Adipocyte (in vitro differentiated cells): ENCODE results near the gene CTCFL.
"Not testable (repeated sequence)": the region's sequence is repeated elsewhere in the genome, so short reads cannot be mapped to it uniquely, and the experiment has no call there.

ENCODE experiments used
- DNase-seq: peaks from one replicate; pipeline ENCODE4 v3.0.0-alpha.2; 2015; ENCODE audit warnings: low read depth
- H3K27me3 ChIP-seq: replicated peaks from 2 replicates; pipeline ENCODE4 v1.7.0; 2013; ENCODE audit warnings: mild to moderate bottlenecking, low read length, moderate library complexity; ENCODE audit not compliant: control insufficient read depth, insufficient read depth
- H3K36me3 ChIP-seq: 2 replicates; pipeline ENCODE4 v1.7.0; 2013; ENCODE audit warnings: low read length, mild to moderate bottlenecking, moderate library complexity; ENCODE audit not compliant: control insufficient read depth, insufficient read depth, severe bottlenecking
- H3K4me1 ChIP-seq: 2 replicates; pipeline ENCODE4 v1.7.0; 2013; ENCODE audit warnings: mild to moderate bottlenecking, low read length, moderate library complexity; ENCODE audit not compliant: control insufficient read depth, insufficient read depth
- H3K4me3 ChIP-seq: 2 replicates; pipeline ENCODE4 v1.7.0; 2013; ENCODE audit warnings: mild to moderate bottlenecking, low read length, moderate library complexity
- H3K9ac ChIP-seq: 2 replicates; pipeline ENCODE4 v1.7.0; 2013; ENCODE audit warnings: mild to moderate bottlenecking, low read length, moderate library complexity
- H3K9me3 ChIP-seq: 2 replicates; pipeline ENCODE4 v1.7.0; 2013; ENCODE audit warnings: mild to moderate bottlenecking, low read length, moderate library complexity; ENCODE audit not compliant: control insufficient read depth

CTCFL gene

DNA sequence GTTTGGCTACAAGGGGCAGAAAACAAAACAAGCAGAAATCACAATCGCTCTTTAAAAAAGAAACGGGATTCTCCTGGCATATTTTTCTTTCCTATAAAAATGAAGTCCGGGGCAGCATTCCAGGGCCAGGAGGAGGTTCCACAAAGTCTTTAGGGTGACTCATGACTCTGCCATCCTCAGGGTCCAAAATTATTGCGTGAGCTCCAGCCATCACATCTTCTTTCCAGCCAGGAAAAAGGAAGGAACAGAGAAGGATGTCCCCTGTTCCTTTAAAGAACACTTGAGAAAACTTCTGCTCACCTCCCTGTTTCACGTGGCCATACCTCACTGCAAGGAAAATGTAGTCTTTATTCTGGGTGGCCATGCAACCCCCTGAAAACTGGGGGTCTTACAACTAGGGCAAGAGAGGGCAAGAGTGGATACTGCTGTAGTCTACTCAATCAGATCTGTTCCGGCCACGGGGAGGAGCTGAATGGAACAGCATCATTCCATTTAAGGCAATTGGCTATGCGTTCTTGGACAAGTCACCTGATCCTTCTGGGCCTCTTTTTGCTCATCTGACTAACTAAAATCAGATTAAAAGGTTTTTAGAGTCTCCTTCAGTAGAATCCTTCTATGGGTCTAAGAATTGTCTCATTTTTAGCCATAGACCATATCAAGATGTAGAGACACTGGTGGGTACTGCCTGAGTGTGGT lies 49.4 kb downstream of the CTCFL start:
- no peak overlapping the region for H3K9ac ChIP-seq
- H3K4me3 ChIP-seq, result no peak overlapping the region
- H3K4me1 ChIP-seq, result peaks cover 7% of the 10 kb centered on the region
- H3K9me3 ChIP-seq, result peaks cover 8% of the 10 kb centered on the region
- H3K27me3 ChIP-seq, result peaks cover 74% of the 10 kb centered on the region
- no peaks in the 10 kb centered on the region for H3K36me3 ChIP-seq
- no peak for DNase-seq

DNA sequence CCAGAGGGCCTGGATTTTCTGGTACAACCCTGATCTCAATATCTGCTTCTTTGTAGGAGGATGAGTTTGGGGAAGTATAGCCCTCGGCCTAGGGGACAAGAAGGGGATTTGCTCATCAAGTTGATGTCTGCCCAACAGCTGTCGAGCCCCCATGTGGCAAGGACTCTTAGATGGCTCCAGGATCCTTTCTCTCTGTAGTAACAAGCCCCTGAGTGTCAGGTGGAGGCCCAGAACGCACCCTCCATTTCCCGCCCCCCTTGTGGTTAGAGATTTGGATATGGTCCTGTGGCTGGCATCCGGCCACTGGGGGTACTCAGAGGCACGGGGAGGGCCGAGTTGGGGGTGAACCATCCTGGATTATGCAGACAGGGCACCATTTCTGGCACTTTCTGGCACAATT lies 50.1 kb downstream of the CTCFL start:
- H3K36me3 ChIP-seq, result no peaks in the 10 kb centered on the region

GRCh38 chr20:57474205-57474604 lies 50.7 kb downstream of the CTCFL start:
- H3K27me3 ChIP-seq, result peaks cover 78% of the 10 kb centered on the region
- peaks cover 8% of the 10 kb centered on the region for H3K9me3 ChIP-seq
- H3K4me1 ChIP-seq, result peaks cover 10% of the 10 kb centered on the region
- H3K36me3 ChIP-seq, result no peaks in the 10 kb centered on the region
- no peak overlapping the region for H3K4me3 ChIP-seq
- DNase-seq, result no peak
- no peak overlapping the region for H3K9ac ChIP-seq

More for the DNA sequence above, 50.1 kb downstream of the CTCFL start:
- peaks cover 7% of the 10 kb centered on the region for H3K4me1 ChIP-seq
- peaks cover 8% of the 10 kb centered on the region for H3K9me3 ChIP-seq
- peaks cover 76% of the 10 kb centered on the region for H3K27me3 ChIP-seq
- DNase-seq, result no peak
- H3K4me3 ChIP-seq, result no peak overlapping the region
- no peak overlapping the region for H3K9ac ChIP-seq

GRCh38 chr20:57473246-57474048 lies 51.5 kb downstream of the CTCFL start:
- Histone ChIP-seq H3K36me3 (no peaks in the 10 kb centered on the region), H3K27me3 (peaks cover 78% of the 10 kb centered on the region), H3K9ac (no peak overlapping the region), H3K9me3 (peaks cover 8% of the 10 kb centered on the region), H3K4me3 (no peak overlapping the region), H3K4me1 (peaks cover 10% of the 10 kb centered on the region)
- no peak for DNase-seq

DNA sequence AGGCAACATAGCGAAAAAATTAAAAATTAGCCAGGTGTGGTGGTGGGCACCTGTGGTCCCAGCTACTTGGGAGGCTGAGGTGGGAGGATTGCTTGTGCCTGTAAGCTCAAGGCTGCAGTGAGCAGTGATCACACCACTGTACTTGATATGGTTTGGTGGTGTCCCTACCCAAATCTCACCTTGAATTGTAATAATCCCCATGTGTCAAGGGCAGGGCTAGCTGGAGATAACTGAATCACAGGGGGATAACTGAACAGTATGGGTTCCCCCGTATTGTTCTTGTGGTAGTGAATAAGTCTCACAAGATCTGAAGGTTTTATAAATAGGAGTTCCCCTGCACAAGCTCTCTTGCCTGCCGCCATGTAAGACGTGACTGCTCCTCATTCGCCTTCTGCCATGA lies 52.5 kb downstream of the CTCFL start:
- Histone ChIP-seq H3K4me1 (peaks cover 10% of the 10 kb centered on the region), H3K27me3 (peaks cover 74% of the 10 kb centered on the region)
- not testable (repeated sequence) for DNase-seq, H3K9ac ChIP-seq, H3K9me3 ChIP-seq, H3K36me3 ChIP-seq, H3K4me3 ChIP-seq

DNA sequence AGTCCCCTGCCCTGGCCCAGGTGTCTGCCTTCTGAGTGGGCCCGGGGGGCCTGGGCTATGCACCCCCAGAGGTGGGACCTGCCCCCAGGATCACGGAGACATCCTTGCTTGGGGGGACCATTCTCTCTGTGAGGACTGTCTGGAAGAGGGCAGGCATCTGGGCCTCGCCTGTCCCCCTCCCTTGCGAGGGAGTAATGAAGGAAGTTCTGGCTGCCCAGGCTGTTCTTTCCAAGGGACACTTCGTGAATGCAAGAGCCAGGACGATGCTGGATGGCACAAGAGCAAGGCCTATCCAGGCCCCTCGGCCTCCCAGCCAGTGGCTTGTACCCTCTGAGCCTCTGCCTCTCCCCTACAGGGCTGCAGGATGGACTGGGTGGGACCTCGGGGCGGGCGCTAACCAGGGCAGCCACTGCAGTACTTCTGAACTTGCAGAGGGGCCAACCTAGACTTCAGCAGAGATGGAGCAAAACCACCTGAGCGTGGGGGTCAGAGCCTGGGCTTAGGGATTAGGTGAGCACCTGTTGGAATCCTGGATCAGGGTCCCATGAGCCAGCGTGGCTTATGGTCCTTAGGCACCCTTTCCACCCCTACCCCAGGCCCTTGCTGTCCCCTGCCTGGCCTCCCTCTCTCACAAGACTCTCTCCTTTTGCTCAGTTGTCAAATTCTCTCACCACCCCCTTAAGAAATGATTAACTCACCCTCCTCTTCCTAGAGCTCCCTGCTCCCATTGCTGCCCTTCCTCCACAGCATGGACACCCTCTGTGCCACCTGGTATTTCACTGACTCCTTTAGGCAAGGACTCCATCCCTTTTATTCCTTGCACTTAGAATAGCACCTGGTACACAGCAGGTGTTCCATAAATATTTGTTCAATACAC lies 53.2 kb downstream of the CTCFL start:
- DNase-seq, result no peak
- H3K36me3 ChIP-seq, result no peaks in the 10 kb centered on the region
- H3K27me3 ChIP-seq, result peaks cover 77% of the 10 kb centered on the region
- no peak overlapping the region for H3K4me3 ChIP-seq
- peaks cover 10% of the 10 kb centered on the region for H3K4me1 ChIP-seq
- peaks cover 8% of the 10 kb centered on the region for H3K9me3 ChIP-seq
- H3K9ac ChIP-seq, result no peak overlapping the region

DNA sequence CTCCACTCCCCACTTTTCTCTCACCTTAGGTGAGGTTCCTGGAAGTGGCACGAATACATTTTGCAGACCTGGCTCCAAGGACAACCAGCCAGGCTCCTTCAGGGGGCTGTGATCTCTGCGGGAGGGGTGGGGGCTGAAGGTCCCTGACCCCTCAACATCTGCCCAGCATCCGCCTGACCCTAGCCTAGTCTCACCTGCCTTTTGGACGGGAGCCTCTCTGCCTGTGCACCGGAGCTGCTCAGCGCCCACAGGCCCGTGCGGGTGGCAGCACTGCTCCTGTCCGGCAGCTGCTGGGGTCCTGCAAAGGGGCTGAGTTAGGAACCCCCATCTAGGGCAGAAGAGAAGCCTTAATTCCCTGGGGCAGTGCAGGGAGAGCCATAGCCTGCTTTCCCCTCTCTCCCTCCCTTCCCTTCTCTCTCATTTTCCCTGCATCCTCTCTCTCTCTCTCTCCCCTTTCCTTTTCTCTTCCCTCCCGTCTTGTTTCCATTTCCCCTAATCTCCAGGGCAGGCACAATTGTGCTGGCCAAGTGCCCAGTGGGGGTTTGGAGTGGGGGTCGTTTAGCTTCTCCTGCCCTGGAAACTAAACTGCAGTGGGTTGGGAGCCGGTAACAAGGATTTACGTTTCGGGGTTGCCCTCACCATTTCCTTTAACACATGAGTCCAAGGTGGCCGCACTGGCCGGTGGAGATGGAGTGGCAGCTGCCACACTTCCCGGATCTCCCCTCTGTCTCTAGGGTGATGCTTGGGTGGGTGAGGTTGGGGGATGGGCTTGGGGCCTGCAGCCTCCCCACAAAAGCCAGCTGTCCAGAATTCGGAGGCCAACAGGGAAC lies 54.1 kb downstream of the CTCFL start:
- Histone ChIP-seq H3K27me3 (peaks cover 81% of the 10 kb centered on the region), H3K4me3 (no peak overlapping the region), H3K4me1 (peaks cover 10% of the 10 kb centered on the region), H3K9ac (no peak overlapping the region), H3K36me3 (no peaks in the 10 kb centered on the region), H3K9me3 (peaks cover 8% of the 10 kb centered on the region)
- no peak for DNase-seq

DNA sequence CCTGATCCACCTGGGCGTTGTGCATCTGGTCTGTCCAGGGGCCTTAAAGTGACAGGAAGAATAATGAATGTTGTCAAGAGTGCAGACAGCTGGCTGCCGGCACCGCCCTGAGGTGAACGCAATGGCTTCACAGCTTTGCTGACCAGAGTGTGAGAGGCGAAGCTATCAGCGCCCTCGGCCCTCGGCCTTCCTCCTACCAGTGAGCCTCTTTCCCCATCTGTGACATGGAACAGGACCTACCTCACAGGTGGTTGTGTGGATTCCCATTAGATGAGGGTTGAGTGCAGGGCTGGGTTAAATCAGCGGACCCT lies 54.8 kb downstream of the CTCFL start:
- H3K27me3 ChIP-seq, result peaks cover 80% of the 10 kb centered on the region
- H3K9me3 ChIP-seq, result peaks cover 2% of the 10 kb centered on the region
- H3K4me1 ChIP-seq, result peaks cover 10% of the 10 kb centered on the region
- H3K36me3 ChIP-seq, result no peaks in the 10 kb centered on the region
- H3K4me3 ChIP-seq, result no peak overlapping the region
- H3K9ac ChIP-seq, result no peak overlapping the region
- DNase-seq, result no peak

DNA sequence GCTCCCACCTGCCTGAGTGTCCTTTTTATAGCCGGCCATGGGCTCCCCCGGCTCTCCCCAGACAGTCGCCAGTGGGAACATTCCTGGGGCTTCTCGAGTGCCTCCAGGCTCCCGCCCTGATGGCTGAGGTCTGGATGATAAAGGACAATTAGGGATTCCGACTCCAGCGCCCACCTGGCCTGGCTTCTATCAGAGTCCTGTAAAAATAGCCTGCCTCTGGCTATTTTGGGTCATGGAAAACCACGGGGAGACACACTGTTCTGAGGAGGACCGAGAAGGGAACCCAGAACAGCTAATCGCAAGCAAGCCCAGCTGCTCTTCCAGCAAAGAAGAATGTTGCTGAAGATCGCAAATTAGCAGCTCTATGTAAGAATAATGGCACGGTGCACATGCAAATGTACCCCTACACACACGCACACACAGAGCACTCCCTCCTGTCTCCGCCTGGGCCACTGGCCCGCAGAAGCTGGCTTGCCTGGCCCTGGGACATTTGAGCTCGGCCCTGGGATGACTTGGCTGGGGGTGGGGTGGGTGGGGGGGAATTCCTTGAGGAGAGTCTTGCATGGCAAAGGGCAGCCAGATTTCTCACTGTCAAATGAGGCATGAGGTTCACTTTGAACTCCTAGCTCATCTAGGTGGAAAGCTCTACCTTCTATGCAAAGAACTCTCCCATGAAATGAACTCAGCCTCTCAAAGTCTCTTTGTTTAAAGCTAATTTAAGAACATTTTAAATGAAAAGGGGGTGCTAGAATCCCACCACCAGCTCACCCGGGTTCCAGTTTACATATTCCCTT lies 55.3 kb downstream of the CTCFL start:
- Histone ChIP-seq H3K9me3 (no peaks in the 10 kb centered on the region), H3K27me3 (peaks cover 77% of the 10 kb centered on the region), H3K4me1 (peaks cover 10% of the 10 kb centered on the region), H3K9ac (no peak overlapping the region), H3K4me3 (no peak overlapping the region), H3K36me3 (no peaks in the 10 kb centered on the region)
- no peak for DNase-seq
